WTC11 (cell line): Measurements from ENCODE around the gene ZIC4.

Experiments
- ATF1 ChIP-seq: sonication (generic); formaldehyde crosslinking; IDR thresholded peaks from 2 replicates; pipeline ENCODE4 v1.8.1; 2023; ENCODE audit warnings: mild to moderate bottlenecking, moderate library complexity, missing genetic modification reagents
- CREB1 ChIP-seq: sonication (generic); formaldehyde crosslinking; IDR thresholded peaks from 2 replicates; pipeline ENCODE4 v1.8.0; 2023; ENCODE audit warnings: mild to moderate bottlenecking, missing genetic modification reagents
- CTCF ChIP-seq: fragments of 200-600 bp; IDR thresholded peaks from 2 replicates; pipeline ENCODE4 v1.8.0; 2022; ENCODE audit warnings: antibody characterized with exemption
- ELF4 ChIP-seq: sonication (generic); formaldehyde crosslinking; IDR thresholded peaks from 2 replicates; pipeline ENCODE4 v1.8.1; 2022; ENCODE audit warnings: low read depth, mild to moderate bottlenecking, moderate library complexity, missing genetic modification reagents
- ETV6 ChIP-seq: sonication (generic); formaldehyde crosslinking; IDR thresholded peaks from 2 replicates; pipeline ENCODE4 v1.8.1; 2022; ENCODE audit warnings: mild to moderate bottlenecking, missing genetic modification reagents
- FOXK1 ChIP-seq: sonication (generic); formaldehyde crosslinking; IDR thresholded peaks from 2 replicates; pipeline ENCODE4 v1.8.0; 2022; ENCODE audit warnings: mild to moderate bottlenecking, moderate library complexity, missing genetic modification reagents
- HMGXB4 ChIP-seq: sonication (generic); formaldehyde crosslinking; IDR thresholded peaks from 2 replicates; pipeline ENCODE4 v1.8.1; 2023; ENCODE audit warnings: mild to moderate bottlenecking, moderate library complexity, missing genetic modification reagents
- IRF2 ChIP-seq: sonication (generic); formaldehyde crosslinking; IDR thresholded peaks from 2 replicates; pipeline ENCODE4 v1.8.0; 2022; ENCODE audit warnings: low read depth, missing genetic modification reagents, borderline replicate concordance
- SMAD4 ChIP-seq: sonication (generic); formaldehyde crosslinking; IDR thresholded peaks from 2 replicates; pipeline ENCODE4 v1.8.0; 2022; ENCODE audit warnings: mild to moderate bottlenecking, missing genetic modification reagents
- TEAD4 ChIP-seq: sonication (generic); formaldehyde crosslinking; IDR thresholded peaks from 2 replicates; pipeline ENCODE4 v1.8.0; 2022; ENCODE audit warnings: mild to moderate bottlenecking, missing genetic modification reagents
- ZNF219 ChIP-seq: sonication (generic); formaldehyde crosslinking; IDR thresholded peaks from 2 replicates; pipeline ENCODE4 v1.8.0; 2023; ENCODE audit warnings: missing genetic modification reagents, mild to moderate bottlenecking, borderline replicate concordance
- TF ChIP-seq, protein P1 (sequence below): fragments of 250-450 bp; sonication (Bioruptor Pico); IDR thresholded peaks from 2 replicates; pipeline ENCODE4 v1.9.0; 2021; ENCODE audit warnings: moderate library complexity, mild to moderate bottlenecking, inconsistent platforms, borderline replicate concordance

DNA sequence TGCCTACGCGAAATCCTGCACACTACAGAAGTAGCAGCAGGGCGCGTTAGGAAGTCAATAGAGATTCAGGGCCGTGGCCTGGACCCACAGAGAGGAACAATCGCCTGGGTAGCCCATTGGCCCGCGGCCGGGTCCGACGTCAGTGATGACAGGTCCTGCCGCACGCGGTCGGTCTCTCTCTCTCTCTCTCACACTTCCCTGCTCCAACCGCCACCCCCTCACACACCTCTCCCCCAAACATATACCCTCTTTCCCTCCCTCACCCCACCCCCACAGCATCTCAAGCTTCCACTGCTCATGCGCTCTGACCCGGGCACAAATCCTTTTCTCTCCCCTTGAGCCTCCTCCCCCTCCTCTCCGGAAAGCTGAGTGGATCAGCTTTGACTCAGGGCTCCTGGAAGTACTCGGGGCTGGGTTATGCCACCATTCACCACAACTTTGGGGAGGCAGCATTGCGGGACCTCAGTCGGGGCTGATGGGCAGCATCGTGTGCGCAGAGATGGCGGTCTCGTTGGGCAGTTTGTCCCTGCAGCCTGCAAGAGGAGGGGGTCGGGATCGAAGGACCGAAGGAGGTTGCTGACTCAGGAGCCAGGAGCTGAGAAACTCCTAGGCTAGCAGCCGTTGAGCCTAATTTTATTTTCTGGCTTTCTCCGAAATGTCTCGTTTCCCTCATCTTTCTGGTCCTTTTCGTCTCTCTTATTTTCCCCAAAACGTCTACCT, 9.0 kb downstream of the ZIC4 start:
- TF ChIP-seq CTCF, result no peak
- TF ChIP-seq SMAD4 (CRISPR knock-in tag), result no peak
- no peak for TF ChIP-seq CREB1 (CRISPR knock-in tag)
- no peak for TF ChIP-seq ATF1 (CRISPR knock-in tag)
- peak; percentile 62; the same call in 1 of the 2 replicates for TF ChIP-seq FOXK1 (CRISPR knock-in tag)
- TF ChIP-seq HMGXB4 (CRISPR knock-in tag), result no peak
- no peak for TF ChIP-seq TEAD4 (CRISPR knock-in tag)
- TF ChIP-seq, protein P1, sequence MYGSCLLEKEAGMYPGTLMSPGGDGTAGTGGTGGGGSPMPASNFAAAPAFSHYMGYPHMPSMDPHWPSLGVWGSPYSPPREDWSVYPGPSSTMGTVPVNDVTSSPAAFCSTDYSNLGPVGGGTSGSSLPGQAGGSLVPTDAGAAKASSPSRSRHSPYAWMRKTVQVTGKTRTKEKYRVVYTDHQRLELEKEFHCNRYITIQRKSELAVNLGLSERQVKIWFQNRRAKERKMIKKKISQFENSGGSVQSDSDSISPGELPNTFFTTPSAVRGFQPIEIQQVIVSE (CRISPR knock-in tag), result no peak
- no peak for TF ChIP-seq ETV6
- TF ChIP-seq ELF4, result no peak
- TF ChIP-seq ZNF219 (CRISPR knock-in tag), result no peak
- TF ChIP-seq IRF2 (CRISPR knock-in tag), result no peak
